DMS114 treated with DMSO at 0.1 percent for 48 hours (cell line): ENCODE results near the gene ZSWIM1.

Experiments
- DNase-seq: peaks from one replicate; lab custom pipeline; 2025; ENCODE audit not compliant: unreplicated experiment; lab: John Stamatoyannopoulos, UW

ZSWIM1 gene

GRCh38 chr20:45907219-45907948, 26.4 kb downstream of the ZSWIM1 start:
- no peak for DNase-seq

GRCh38 chr20:45908084-45908483, 27.1 kb downstream of the ZSWIM1 start:
- DNase-seq, result no peak

GRCh38 chr20:45909336-45909808, 28.3 kb downstream of the ZSWIM1 start:
- no peak for DNase-seq

GRCh38 chr20:45909817-45910669, 29.0 kb downstream of the ZSWIM1 start:
- no peak for DNase-seq

GRCh38 chr20:45910670-45911485, 29.9 kb downstream of the ZSWIM1 start:
- peak; percentile 96 for DNase-seq

GRCh38 chr20:45911486-45912343, 30.7 kb downstream of the ZSWIM1 start, which contains the start of gene PLTP:
TSS of gene PLTP (minus strand) at chr20:45912155. CDS start at chr20:45911452, 703 bp downstream.
- peak; percentile 19 for DNase-seq

- DNase-seq, result no peak
Observed at GRCh38 chr20:45912344-45912682, 31.3 kb downstream of the ZSWIM1 start.

- DNase-seq, result no peak
Observed at GRCh38 chr20:45913116-45913515, 32.1 kb downstream of the ZSWIM1 start.

- DNase-seq, result no peak
Observed at GRCh38 chr20:45917790-45918141, 36.7 kb downstream of the ZSWIM1 start.

GRCh38 chr20:45918182-45918737, 37.2 kb downstream of the ZSWIM1 start:
- no peak for DNase-seq

- no peak for DNase-seq
Observed at GRCh38 chr20:45918779-45919537, 37.9 kb downstream of the ZSWIM1 start.

- DNase-seq, result no peak
Observed at GRCh38 chr20:45919542-45920399, 38.7 kb downstream of the ZSWIM1 start.

- no peak for DNase-seq
Observed at GRCh38 chr20:45920462-45921336, 39.7 kb downstream of the ZSWIM1 start.

GRCh38 chr20:45921337-45922189, 40.5 kb downstream of the ZSWIM1 start:
- DNase-seq, result no peak

GRCh38 chr20:45924391-45925261, 43.6 kb downstream of the ZSWIM1 start:
- DNase-seq, result no peak
